Lung (tissue), 12 donors: ENCODE results near the gene HOXA9. TPM values are rescaled to one million over a fixed set of nuclear protein-coding genes. Genes with fewer than 3 reads are reported as not detected.

Source experiments
- ATAC-seq: fragments of 200-7000 bp; cut with Tn5 transposase; one replicate; pipeline ENCODE4 v1.9.1; 2020; ENCODE audit warnings: moderate number of reproducible peaks; ENCODE audit not compliant: insufficient read depth, low FRiP score
- DNase-seq, 3 donors: peaks; one replicate each; pipeline ENCODE4 v3.0.0-alpha.2; 2013 to 2017
- H3K27ac ChIP-seq, 2 donors: one replicate each; pipeline ENCODE4 v1.5.1; 2013; ENCODE audit warnings: mild to moderate bottlenecking in 2 of 2, moderate library complexity in 2 of 2, control low read depth in 1 of 2, inconsistent platforms in 1 of 2, low read depth in 1 of 2, low read length in 1 of 2
- H3K27me3 ChIP-seq, 3 donors: one replicate each; pipeline ENCODE4 v1.5.1; 2013; ENCODE audit warnings: low read length in 2 of 3; ENCODE audit not compliant: control insufficient read depth in 3 of 3, insufficient read depth in 3 of 3
- H3K36me3 ChIP-seq, 4 donors: one replicate each; pipeline ENCODE4 v1.5.1; 2013; ENCODE audit warnings: low read length in 4 of 4, mild to moderate bottlenecking in 1 of 4, moderate library complexity in 1 of 4; ENCODE audit not compliant: control insufficient read depth in 4 of 4, insufficient read depth in 4 of 4
- H3K4me1 ChIP-seq, 5 donors: one replicate each; pipeline ENCODE4 v1.5.1; 2013; ENCODE audit warnings: low read length in 5 of 5, mild to moderate bottlenecking in 2 of 5, moderate library complexity in 1 of 5; ENCODE audit not compliant: control insufficient read depth in 5 of 5, insufficient read depth in 5 of 5
- H3K4me3 ChIP-seq: one replicate; pipeline ENCODE4 v1.5.1; 2013; ENCODE audit warnings: mild to moderate bottlenecking, control low read depth, moderate library complexity
- H3K9ac ChIP-seq, 2 donors: one replicate each; pipeline ENCODE4 v1.5.1; 2013; ENCODE audit warnings: low read length in 2 of 2, control low read depth in 1 of 2; ENCODE audit not compliant: insufficient read depth in 1 of 2
- H3K9me3 ChIP-seq, 4 donors: one replicate each; pipeline ENCODE4 v1.5.1; 2013; ENCODE audit warnings: low read length in 3 of 4, mild to moderate bottlenecking in 1 of 4, moderate library complexity in 1 of 4; ENCODE audit not compliant: control insufficient read depth in 4 of 4, insufficient read depth in 3 of 4
- WGBS, 2 donors: extraction: QIAGEN DNeasy Blood & Tissue Kit; methylation state at CpG; one replicate each; pipeline ENCODE4 v1.1.7; 2013; 5-methylcytosine and 5-hydroxymethylcytosine counted together
- polyA plus RNA-seq, 2 donors: library from polyadenylated mRNA; stranded (reverse); fragments of 200-250 nt; gene quantifications; one replicate each; pipeline ENCODE4 v1.2.1, GENCODE V29; 2013
- total RNA-seq, 2 donors: library from RNA; depleted of rRNA in 1 of 2; stranded (reverse); fragments of >200 nt in 1 of 2; gene quantifications; one replicate each; pipeline ENCODE4 v1.2.1, GENCODE V29; 2014 to 2021
- TF ChIP-seq, protein P1 (sequence below): IDR thresholded peaks from 2 replicates; pipeline ENCODE4 v1.5.1; 2012; ENCODE audit warnings: mild to moderate bottlenecking; ENCODE audit errors: control extremely low read depth, extremely low read depth
- donor health status: control.
- donor health status: control.
- donor health status: Bipolar disorder and iron deficiency.
- donor health status: healthy.
- donor health status: DM: yes; HTN: yes; CAD: no.

HOXA9 gene
- total and polyA plus RNA-seq, 4 donors, result 0.11 to 0.85 (median 0.43) TPM

DNA sequence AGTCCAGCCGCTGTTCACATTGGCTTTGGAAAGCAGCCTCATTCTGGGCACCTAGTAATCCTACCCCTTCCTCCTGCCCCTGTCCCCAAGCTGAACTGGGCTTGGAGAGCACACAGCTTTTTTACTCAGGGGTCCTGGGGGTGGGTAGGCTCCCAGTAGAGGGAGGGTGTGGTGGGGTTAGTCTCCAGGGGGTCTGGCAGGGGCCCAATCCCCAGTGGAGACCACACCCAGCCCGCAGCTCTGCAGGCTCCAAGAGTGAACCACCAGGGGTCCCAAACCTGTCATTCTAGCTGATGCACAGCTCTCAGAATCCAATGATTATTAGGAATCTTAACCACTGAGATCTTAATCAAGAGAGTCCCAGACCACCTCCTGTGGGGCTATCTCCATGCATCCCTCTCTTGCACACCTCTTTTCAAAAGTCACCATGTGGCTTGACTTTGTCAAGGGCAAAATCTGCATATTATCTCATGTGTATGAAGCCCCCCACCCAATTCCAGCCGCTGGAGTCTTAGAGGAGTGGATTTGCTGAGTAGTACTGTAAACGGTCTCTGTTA, 17.0 kb upstream of the HOXA9 start:
- H3K9ac ChIP-seq, result no peak overlapping the region
- DNase-seq, result no peak
- WGBS, 2 donors, result 43 to 54% methylated on average over 4 of the region's 4 CpGs
- H3K27ac ChIP-seq, result no peak overlapping the region
- ATAC-seq, result no peak
- peaks cover 0 to 97% (median 89%) of the 10 kb centered on the region in 3 donors for H3K27me3 ChIP-seq
- TF ChIP-seq, protein P1, sequence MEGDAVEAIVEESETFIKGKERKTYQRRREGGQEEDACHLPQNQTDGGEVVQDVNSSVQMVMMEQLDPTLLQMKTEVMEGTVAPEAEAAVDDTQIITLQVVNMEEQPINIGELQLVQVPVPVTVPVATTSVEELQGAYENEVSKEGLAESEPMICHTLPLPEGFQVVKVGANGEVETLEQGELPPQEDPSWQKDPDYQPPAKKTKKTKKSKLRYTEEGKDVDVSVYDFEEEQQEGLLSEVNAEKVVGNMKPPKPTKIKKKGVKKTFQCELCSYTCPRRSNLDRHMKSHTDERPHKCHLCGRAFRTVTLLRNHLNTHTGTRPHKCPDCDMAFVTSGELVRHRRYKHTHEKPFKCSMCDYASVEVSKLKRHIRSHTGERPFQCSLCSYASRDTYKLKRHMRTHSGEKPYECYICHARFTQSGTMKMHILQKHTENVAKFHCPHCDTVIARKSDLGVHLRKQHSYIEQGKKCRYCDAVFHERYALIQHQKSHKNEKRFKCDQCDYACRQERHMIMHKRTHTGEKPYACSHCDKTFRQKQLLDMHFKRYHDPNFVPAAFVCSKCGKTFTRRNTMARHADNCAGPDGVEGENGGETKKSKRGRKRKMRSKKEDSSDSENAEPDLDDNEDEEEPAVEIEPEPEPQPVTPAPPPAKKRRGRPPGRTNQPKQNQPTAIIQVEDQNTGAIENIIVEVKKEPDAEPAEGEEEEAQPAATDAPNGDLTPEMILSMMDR, result no peak
- peaks cover 0 to 19% (median 13%) of the 10 kb centered on the region in 5 donors for H3K4me1 ChIP-seq
- no peak overlapping the region for H3K4me3 ChIP-seq
- H3K9me3 ChIP-seq, result peaks cover 0 to 8% (median 0%) of the 10 kb centered on the region in 4 donors
- H3K36me3 ChIP-seq, result no peaks in the 10 kb centered on the region

DNA sequence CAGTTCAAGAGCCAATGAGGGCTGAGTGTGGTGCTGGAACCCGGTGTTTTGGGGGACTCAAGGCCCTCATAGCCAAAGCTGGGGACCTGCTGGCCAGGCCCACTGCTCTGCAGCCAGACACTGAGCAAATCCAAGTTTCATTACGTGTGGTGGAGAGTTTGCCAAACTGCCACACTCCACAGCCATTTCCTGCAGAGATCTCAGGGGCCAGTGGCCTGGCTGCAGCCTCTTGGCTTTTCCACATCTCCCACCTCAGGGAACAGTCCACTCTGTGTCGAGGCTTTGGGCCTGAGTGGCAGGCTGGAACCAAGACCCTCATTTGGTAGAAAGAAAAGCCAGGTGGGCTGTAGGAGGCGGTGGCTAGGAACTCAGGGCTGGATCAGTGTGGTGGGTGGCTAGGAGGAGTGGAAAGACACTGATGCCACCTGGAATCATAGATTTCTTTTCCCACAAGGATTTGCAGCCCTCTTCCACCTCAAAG, 16.5 kb upstream of the HOXA9 start:
- no peak overlapping the region for H3K4me3 ChIP-seq
- DNase-seq (peak in 1 of 3 donors; percentile 8), ATAC-seq (no peak)
- no peaks in the 10 kb centered on the region for H3K36me3 ChIP-seq
- TF ChIP-seq, protein P1, result no peak
- H3K9ac ChIP-seq, result no peak overlapping the region
- H3K4me1 ChIP-seq, result peaks cover 0 to 19% (median 13%) of the 10 kb centered on the region in 5 donors
- H3K27ac ChIP-seq, result no peak overlapping the region
- H3K27me3 ChIP-seq, result peaks cover 0 to 97% (median 89%) of the 10 kb centered on the region in 3 donors
- peaks cover 0 to 9% (median 0%) of the 10 kb centered on the region in 4 donors for H3K9me3 ChIP-seq
- WGBS, 2 donors, result 73 to 77% methylated on average over 4 of the region's 4 CpGs

DNA sequence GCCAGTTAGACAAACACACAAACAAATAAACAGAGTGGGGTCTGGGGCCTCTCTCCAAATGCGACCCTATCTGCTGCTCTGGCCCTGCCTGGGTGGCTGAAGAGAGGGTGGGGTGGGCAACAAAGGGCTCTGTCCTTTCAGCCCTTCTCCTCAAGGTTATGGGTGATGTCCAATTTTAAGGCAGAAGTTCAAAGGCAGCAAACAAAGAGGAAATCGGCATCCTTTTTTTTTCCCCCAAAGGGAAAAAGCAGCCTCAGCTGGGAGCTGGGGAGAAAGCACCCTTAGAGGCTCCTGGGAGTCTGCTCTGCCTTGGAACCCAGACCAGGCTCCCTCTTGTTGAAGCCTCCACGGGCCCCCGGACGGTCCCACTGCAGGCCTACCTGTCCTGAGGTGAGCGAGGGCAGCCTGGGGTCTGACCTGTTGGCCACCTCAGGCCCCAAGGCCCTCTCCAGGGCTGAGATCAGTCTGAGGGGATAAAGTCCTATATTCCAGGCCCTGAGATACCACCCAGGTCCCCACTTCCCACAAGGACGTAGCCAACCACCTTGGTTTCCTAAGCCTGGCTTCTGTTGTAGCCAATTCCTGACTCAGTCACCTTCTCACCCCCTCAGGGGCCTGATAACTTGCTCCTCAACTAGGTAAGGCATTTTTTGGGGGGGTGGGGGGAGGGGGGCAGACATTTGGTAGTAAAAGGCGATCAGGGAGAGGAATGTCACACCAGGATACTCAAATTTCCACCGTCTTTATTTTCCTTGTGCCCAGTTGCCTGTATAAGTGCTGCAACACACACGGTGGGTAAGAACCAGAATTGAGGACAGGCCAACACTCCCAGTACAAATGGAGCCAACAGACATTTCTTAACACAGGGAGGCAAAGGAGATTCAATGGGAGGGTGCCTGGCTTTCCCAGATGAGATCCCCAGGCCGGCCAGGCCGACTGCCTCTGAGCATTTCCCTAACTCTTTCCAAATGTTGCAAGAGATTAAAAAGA, 15.4 kb upstream of the HOXA9 start:
- WGBS, 2 donors, result 69 to 82% methylated on average over 12 of the region's 12 CpGs
- ATAC-seq, result no peak
- Histone ChIP-seq H3K4me1 (peaks cover 0 to 19% (median 13%) of the 10 kb centered on the region in 5 donors), H3K4me3 (no peak overlapping the region), H3K27me3 (peaks cover 8 to 97% (median 88%) of the 10 kb centered on the region in 3 donors), H3K27ac (no peak overlapping the region), H3K36me3 (no peaks in the 10 kb centered on the region), H3K9me3 (peaks cover 0 to 12% (median 0%) of the 10 kb centered on the region in 4 donors), H3K9ac (no peak overlapping the region)
- TF ChIP-seq, protein P1, result no peak
- DNase-seq, result peak in 1 of 3 donors; percentile 5
